PC-3 (cell line): ENCODE results near the gene TFIP11.

Experiments
- EZH2 ChIP-seq: fragments of 300-600 bp; sonication (generic); IDR thresholded peaks from one replicate; pipeline ENCODE4 v1.6.1; 2017; ENCODE audit warnings: antibody characterized with exemption, mild to moderate bottlenecking, low read length; ENCODE audit not compliant: unreplicated experiment
- EZH2phosphoT487 ChIP-seq: fragments of 300-600 bp; sonication (generic); IDR thresholded peaks from 2 replicates; pipeline ENCODE4 v1.6.1; 2018; ENCODE audit warnings: mild to moderate bottlenecking, antibody characterized with exemption, low read length, borderline replicate concordance
- TF ChIP-seq, protein P1 (sequence below): fragments of 300-600 bp; sonication (generic); conservative IDR thresholded peaks from 2 replicates; pipeline ENCODE4 v1.5.1; 2017; ENCODE audit warnings: antibody characterized with exemption, low read depth, mild to moderate bottlenecking, low read length

DNA sequence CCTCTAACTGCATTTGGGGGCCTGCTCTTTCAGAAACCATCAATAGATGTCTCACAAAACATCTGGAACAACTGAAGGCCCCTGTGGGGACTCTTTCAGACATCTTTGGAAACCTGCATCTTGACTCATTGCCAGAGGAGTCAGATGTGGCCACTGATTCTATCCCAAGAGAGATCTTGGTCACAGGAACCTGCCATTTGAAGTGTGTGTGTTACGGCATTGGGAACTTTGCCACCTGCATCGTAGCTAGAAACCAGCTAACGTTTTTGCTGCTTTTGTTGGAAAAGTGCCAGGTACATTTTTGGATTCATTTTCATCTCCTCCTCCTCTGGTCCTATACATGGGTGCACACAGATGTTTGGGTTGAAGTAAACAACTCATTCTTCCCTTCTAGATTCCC, 24.3 kb downstream of the TFIP11 start:
- TF ChIP-seq, protein P1, sequence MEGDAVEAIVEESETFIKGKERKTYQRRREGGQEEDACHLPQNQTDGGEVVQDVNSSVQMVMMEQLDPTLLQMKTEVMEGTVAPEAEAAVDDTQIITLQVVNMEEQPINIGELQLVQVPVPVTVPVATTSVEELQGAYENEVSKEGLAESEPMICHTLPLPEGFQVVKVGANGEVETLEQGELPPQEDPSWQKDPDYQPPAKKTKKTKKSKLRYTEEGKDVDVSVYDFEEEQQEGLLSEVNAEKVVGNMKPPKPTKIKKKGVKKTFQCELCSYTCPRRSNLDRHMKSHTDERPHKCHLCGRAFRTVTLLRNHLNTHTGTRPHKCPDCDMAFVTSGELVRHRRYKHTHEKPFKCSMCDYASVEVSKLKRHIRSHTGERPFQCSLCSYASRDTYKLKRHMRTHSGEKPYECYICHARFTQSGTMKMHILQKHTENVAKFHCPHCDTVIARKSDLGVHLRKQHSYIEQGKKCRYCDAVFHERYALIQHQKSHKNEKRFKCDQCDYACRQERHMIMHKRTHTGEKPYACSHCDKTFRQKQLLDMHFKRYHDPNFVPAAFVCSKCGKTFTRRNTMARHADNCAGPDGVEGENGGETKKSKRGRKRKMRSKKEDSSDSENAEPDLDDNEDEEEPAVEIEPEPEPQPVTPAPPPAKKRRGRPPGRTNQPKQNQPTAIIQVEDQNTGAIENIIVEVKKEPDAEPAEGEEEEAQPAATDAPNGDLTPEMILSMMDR, result no peak
- TF ChIP-seq EZH2 (no peak), EZH2phosphoT487 (no peak)
